Endometrial microvascular endothelial cells (primary cell): ENCODE data around the gene SSBP3. TPM values are rescaled to one million over a fixed set of nuclear protein-coding genes. Genes with fewer than 3 reads are reported as not detected.

Experiments used
- in situ Hi-C: cut with HindIII; loops from 2 replicates; pipeline ENCODE4 v1.10.0; 2017; ENCODE audit warnings: low sequenced_read_pairs, low pct_unique_long_range_greater_than_20kb; ENCODE audit errors: inconsistent ontology term
- total RNA-seq: library from RNA; depleted of rRNA; stranded (reverse); fragments of >200 nt; gene quantifications from one replicate; pipeline ENCODE4 v1.2.3, GENCODE V29; 2015; ENCODE audit errors: inconsistent ontology term

SSBP3 gene
- total RNA-seq, 1 donor from 2014 or later = 32.1 TPM

GRCh38 chr1:54325284-54325683 is 80.9 kb downstream of the SSBP3 start:
- in situ Hi-C loops = no loop called here

GRCh38 chr1:54324251-54325140 is 81.7 kb downstream of the SSBP3 start:
- in situ Hi-C loops = no loop called here

- in situ Hi-C loops = no loop called here
Observed at GRCh38 chr1:54323921-54324250, 82.3 kb downstream of the SSBP3 start.

GRCh38 chr1:54323324-54323739 is 82.9 kb downstream of the SSBP3 start:
- in situ Hi-C loops = no loop called here

GRCh38 chr1:54318246-54318814 is 87.9 kb downstream of the SSBP3 start:
- in situ Hi-C loops = no loop called here

- in situ Hi-C loops = no loop called here
Observed at GRCh38 chr1:54317084-54317483, 89.1 kb downstream of the SSBP3 start.

- in situ Hi-C loops = no loop called here
Observed at GRCh38 chr1:54315099-54315498, 91.1 kb downstream of the SSBP3 start.

- in situ Hi-C loops = no loop called here
Observed at GRCh38 chr1:54314696-54315095, 91.5 kb downstream of the SSBP3 start.

GRCh38 chr1:54312796-54313316 is 93.3 kb downstream of the SSBP3 start:
- in situ Hi-C loops = no loop called here

- in situ Hi-C loops = no loop called here
Observed at GRCh38 chr1:54311506-54311905, 94.7 kb downstream of the SSBP3 start.

- in situ Hi-C loops = no loop called here
Observed at GRCh38 chr1:54310439-54311328, 95.5 kb downstream of the SSBP3 start.

GRCh38 chr1:54309631-54310366 is 96.4 kb downstream of the SSBP3 start:
- in situ Hi-C loops = no loop called here

GRCh38 chr1:54307305-54307704 is 98.9 kb downstream of the SSBP3 start:
- in situ Hi-C loops = no loop called here

- in situ Hi-C loops = no loop called here
Observed at GRCh38 chr1:54305906-54306514, 100.2 kb downstream of the SSBP3 start.

GRCh38 chr1:54304518-54304917 is 101.7 kb downstream of the SSBP3 start:
- in situ Hi-C loops = no loop called here

- in situ Hi-C loops = no loop called here
Observed at GRCh38 chr1:54302951-54303843, 103.0 kb downstream of the SSBP3 start.

GRCh38 chr1:54302549-54302948 is 103.6 kb downstream of the SSBP3 start:
- in situ Hi-C loops = no loop called here
